ENCODE data around the gene TOX2.

DNA sequence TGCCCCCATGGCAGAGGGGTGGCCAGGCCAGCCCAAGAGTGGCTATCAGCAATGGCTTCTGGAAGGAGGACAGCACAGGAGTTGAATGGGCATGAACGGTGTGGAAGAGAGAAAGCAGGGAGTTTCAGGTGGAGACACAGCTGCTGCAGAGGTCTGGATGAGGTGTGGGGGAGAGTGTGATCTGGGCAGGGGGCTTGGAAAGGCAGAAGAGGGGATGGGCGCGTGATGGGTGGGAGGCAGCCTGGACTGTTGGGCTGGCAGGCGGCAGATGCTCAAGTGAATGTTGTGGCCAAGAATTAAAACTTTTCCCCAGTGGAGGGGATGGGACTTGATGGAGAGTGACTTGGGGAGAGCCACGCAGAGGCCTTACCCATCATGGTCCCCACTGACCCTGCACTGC, 46.5 kb downstream of the TOX2 start:
- TF ChIP-seq, protein P1, sequence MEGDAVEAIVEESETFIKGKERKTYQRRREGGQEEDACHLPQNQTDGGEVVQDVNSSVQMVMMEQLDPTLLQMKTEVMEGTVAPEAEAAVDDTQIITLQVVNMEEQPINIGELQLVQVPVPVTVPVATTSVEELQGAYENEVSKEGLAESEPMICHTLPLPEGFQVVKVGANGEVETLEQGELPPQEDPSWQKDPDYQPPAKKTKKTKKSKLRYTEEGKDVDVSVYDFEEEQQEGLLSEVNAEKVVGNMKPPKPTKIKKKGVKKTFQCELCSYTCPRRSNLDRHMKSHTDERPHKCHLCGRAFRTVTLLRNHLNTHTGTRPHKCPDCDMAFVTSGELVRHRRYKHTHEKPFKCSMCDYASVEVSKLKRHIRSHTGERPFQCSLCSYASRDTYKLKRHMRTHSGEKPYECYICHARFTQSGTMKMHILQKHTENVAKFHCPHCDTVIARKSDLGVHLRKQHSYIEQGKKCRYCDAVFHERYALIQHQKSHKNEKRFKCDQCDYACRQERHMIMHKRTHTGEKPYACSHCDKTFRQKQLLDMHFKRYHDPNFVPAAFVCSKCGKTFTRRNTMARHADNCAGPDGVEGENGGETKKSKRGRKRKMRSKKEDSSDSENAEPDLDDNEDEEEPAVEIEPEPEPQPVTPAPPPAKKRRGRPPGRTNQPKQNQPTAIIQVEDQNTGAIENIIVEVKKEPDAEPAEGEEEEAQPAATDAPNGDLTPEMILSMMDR (IDR thresholded peaks at IDR 0.05) = no peak
- TF ChIP-seq EP300 (IDR thresholded peaks at IDR 0.05) = no peak
- TF ChIP-seq POLR2A (IDR thresholded peaks at IDR 0.05) = no peak
